ENCODE measurements around the gene TRAPPC2. TPM values are rescaled to one million over a fixed set of nuclear protein-coding genes. Genes with fewer than 3 reads are reported as not detected.
A peak's percentile ranks its signal among the peaks of the same experiment; 100 is the strongest.

The TRAPPC2 gene
- total and polyA plus RNA-seq, 8 donors, result 4.4 to 13.2 (median 8.9) TPM

- no peak overlapping the region for H3K4me3 ChIP-seq
- ATAC-seq (no peak), FAIRE-seq (no peak), DNase-seq (no peak)
- no peaks in the 10 kb centered on the region for H3K9me3 ChIP-seq
- intact Hi-C loops (cut with DNase I), result no loop called here
- H3K27ac ChIP-seq, result no peak overlapping the region
- peaks cover 0 to 16% (median 0%) of the 10 kb centered on the region in 3 donors for H3K36me3 ChIP-seq
- TF ChIP-seq CTCF (IDR thresholded peaks at IDR 0.05), result no peak
- 88 to 93% methylated on average over 3 of the region's 3 CpGs for WGBS, 2 donors
- H3K4me1 ChIP-seq, result no peaks in the 10 kb centered on the region
- no peaks in the 10 kb centered on the region for H3K27me3 ChIP-seq
Observed at GRCh38 chrX:13775837-13776236, 41.4 kb upstream of the TRAPPC2 start.

- ATAC-seq (no peak), FAIRE-seq (no peak), DNase-seq (no peak)
- H3K4me3 ChIP-seq, result no peak overlapping the region
- no peaks in the 10 kb centered on the region for H3K27me3 ChIP-seq
- H3K36me3 ChIP-seq, result peaks cover 0 to 25% (median 0%) of the 10 kb centered on the region in 3 donors
- no peaks in the 10 kb centered on the region for H3K4me1 ChIP-seq
- no peak for TF ChIP-seq CTCF (IDR thresholded peaks at IDR 0.05)
- H3K9me3 ChIP-seq, result no peaks in the 10 kb centered on the region
- intact Hi-C loops (cut with DNase I), result no loop called here
- 92 to 95% methylated on average over 2 of the region's 2 CpGs for WGBS, 2 donors
- no peak overlapping the region for H3K27ac ChIP-seq
Observed at GRCh38 chrX:13774696-13775095, 40.3 kb upstream of the TRAPPC2 start.

GRCh38 chrX:13770013-13770535, 35.7 kb upstream of the TRAPPC2 start:
- WGBS, 2 donors, result 85 to 94% methylated on average over 3 of the region's 3 CpGs
- Histone ChIP-seq H3K36me3 (peaks cover 0 to 33% (median 0%) of the 10 kb centered on the region in 3 donors), H3K27me3 (no peaks in the 10 kb centered on the region)

GRCh38 chrX:13768939-13769338, 34.5 kb upstream of the TRAPPC2 start:
- ATAC-seq (no peak), FAIRE-seq (peak; percentile 64), DNase-seq (no peak)
- peaks cover 0 to 29% (median 0%) of the 10 kb centered on the region in 3 donors for H3K36me3 ChIP-seq
- no peaks in the 10 kb centered on the region for H3K9me3 ChIP-seq
- TF ChIP-seq CTCF (IDR thresholded peaks at IDR 0.05), result no peak
- H3K4me3 ChIP-seq, result no peak overlapping the region
- H3K27ac ChIP-seq, result no peak overlapping the region
- no peaks in the 10 kb centered on the region for H3K27me3 ChIP-seq
- 85 to 93% methylated on average over 4 of the region's 4 CpGs for WGBS, 2 donors
- intact Hi-C loops (cut with DNase I), result no loop called here
- H3K4me1 ChIP-seq, result peaks cover 0 to 6% (median 0%) of the 10 kb centered on the region in 3 donors

More at GRCh38 chrX:13770013-13770535, 35.7 kb upstream of the TRAPPC2 start:
- H3K9me3 ChIP-seq, result no peaks in the 10 kb centered on the region
- peak in 2 of 4 donors; percentile 46 to 72 for ATAC-seq
- intact Hi-C loops (cut with DNase I), result no loop called here
- no peak for TF ChIP-seq CTCF (IDR thresholded peaks at IDR 0.05)
- no peak for DNase-seq
- no peaks in the 10 kb centered on the region for H3K4me1 ChIP-seq
- no peak overlapping the region for H3K27ac ChIP-seq
- H3K4me3 ChIP-seq, result no peak overlapping the region
- no peak for FAIRE-seq

GRCh38 chrX:13764765-13765164, 30.3 kb upstream of the TRAPPC2 start:
- Histone ChIP-seq H3K27ac (peak overlapping the region in 1 of 4 donors; percentile 24), H3K9me3 (no peaks in the 10 kb centered on the region), H3K4me3 (no peak overlapping the region), H3K36me3 (peaks cover 0 to 49% (median 0%) of the 10 kb centered on the region in 3 donors), H3K4me1 (peaks cover 0 to 6% (median 0%) of the 10 kb centered on the region in 3 donors), H3K27me3 (no peaks in the 10 kb centered on the region)
- DNase-seq, result peak in 4 of 6 donors; percentile 13 to 37 (median 23)
- FAIRE-seq, result no peak
- WGBS, 2 donors, result 32 to 47% methylated on average over 6 of the region's 6 CpGs
- ATAC-seq, result peak; percentile 75 to 90 (median 83)
- TF ChIP-seq CTCF (IDR thresholded peaks at IDR 0.05), result peak in 2 of 4 donors; percentile 8 to 16
- intact Hi-C loops (cut with DNase I), result no loop called here

Measured in pancreas (tissue), 10 donors.